Gastrocnemius medialis (tissue), 4 donors: ENCODE results near the gene MIXL1.

Experiments
- POLR2A ChIP-seq, 2 donors: fragments of 450-650 bp; IDR thresholded peaks; one replicate each; pipeline ENCODE4 v1.6.1; 2017; ENCODE audit warnings: antibody characterized with exemption in 2 of 2, mild to moderate bottlenecking in 2 of 2, moderate library complexity in 2 of 2
- TF ChIP-seq, protein P1 (sequence below), 5 experiments: fragments of 450-650 bp in 3 of 5; fragments of 200-600 bp in 2 of 5; sonication (generic) in 2 of 5; IDR thresholded peaks in 4 of 5; conservative IDR thresholded peaks in 1 of 5; 1 replicate in 4 of 5; 2 replicates in 1 of 5; pipeline ENCODE4 v1.5.1; 2016 to 2019; ENCODE audit warnings: antibody characterized with exemption in 5 of 5, mild to moderate bottlenecking in 3 of 5, moderate library complexity in 3 of 5

DNA sequence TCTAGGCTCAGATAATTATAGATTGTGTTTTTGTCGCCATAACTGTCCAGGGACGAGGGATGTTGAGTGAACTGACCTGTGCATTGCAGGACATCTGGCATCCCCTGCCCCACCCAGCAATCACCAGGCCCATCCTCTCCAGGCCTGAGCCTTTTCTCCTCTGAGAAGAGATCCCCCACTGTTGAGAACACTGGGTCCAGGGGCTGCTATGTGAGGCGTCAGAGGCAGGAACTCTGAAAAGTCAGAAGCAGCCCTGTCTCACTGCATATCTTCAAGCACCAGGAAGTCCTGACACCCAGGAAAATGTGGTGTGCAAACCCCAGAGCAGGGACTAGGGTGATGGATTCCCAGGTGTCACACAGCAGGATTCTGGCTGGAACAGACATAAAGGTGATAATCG, 19.8 kb upstream of the MIXL1 start:
- TF ChIP-seq, protein P1, sequence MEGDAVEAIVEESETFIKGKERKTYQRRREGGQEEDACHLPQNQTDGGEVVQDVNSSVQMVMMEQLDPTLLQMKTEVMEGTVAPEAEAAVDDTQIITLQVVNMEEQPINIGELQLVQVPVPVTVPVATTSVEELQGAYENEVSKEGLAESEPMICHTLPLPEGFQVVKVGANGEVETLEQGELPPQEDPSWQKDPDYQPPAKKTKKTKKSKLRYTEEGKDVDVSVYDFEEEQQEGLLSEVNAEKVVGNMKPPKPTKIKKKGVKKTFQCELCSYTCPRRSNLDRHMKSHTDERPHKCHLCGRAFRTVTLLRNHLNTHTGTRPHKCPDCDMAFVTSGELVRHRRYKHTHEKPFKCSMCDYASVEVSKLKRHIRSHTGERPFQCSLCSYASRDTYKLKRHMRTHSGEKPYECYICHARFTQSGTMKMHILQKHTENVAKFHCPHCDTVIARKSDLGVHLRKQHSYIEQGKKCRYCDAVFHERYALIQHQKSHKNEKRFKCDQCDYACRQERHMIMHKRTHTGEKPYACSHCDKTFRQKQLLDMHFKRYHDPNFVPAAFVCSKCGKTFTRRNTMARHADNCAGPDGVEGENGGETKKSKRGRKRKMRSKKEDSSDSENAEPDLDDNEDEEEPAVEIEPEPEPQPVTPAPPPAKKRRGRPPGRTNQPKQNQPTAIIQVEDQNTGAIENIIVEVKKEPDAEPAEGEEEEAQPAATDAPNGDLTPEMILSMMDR (IDR thresholded peaks at IDR 0.05 in 4 of 5, conservative IDR thresholded peaks at IDR 0.05 in 1 of 5): no peak
- no peak for TF ChIP-seq POLR2A (IDR thresholded peaks at IDR 0.05)
